OCI-LY1 (cell line): ENCODE results near the gene PLXNB3.

ENCODE experiments used
- CTCF ChIP-seq: fragments of 200-600 bp; sonication (generic), shearing (Covaris generic); IDR thresholded peaks from 2 replicates; pipeline ENCODE4 v1.5.1; 2017; ENCODE audit warnings: mild to moderate bottlenecking, antibody characterized with exemption, low read length, moderate library complexity, mixed read lengths
- EZH2 ChIP-seq: fragments of 200-600 bp; sonication (generic), shearing (Covaris generic); IDR thresholded peaks from 2 replicates; pipeline ENCODE4 v1.8.0; 2017; ENCODE audit warnings: borderline replicate concordance, mixed run types, mild to moderate bottlenecking, antibody characterized with exemption, low read length, moderate library complexity, mixed read lengths

- TF ChIP-seq CTCF: no peak
- no peak for TF ChIP-seq EZH2
These were observed 14.1 kb downstream of the PLXNB3 start for GRCh38 chrX:153778181-153778580.
